Activated T-helper 17 cell treated with anti-CD3 and anti-CD28 coated beads, Interleukin-2, amount 50 U/mL, for 72 hours (primary cell): ENCODE data around the gene CD300LB. TPM values are rescaled to one million over a fixed set of nuclear protein-coding genes. Genes with fewer than 3 reads are reported as not detected.
"Not testable (repeated sequence)": the region's sequence is repeated elsewhere in the genome, so short reads cannot be mapped to it uniquely, and the experiment has no call there.

ENCODE experiments used
- ATAC-seq: fragments of 150-1000 bp; cut with Tn5 transposase; replicated peaks from 2 replicates; pipeline ENCODE4 v1.10.0; 2021; ENCODE audit warnings: mild to moderate bottlenecking, moderate library complexity
- H3K27ac Mint-ChIP-seq: one replicate; pipeline ENCODE4 v1.8.0; 2022; ENCODE audit warnings: mixed read lengths
- H3K27me3 Mint-ChIP-seq: one replicate; pipeline ENCODE4 v1.8.0; 2022; ENCODE audit warnings: mixed read lengths
- H3K36me3 Mint-ChIP-seq: one replicate; pipeline ENCODE4 v1.8.0; 2022; ENCODE audit warnings: low read depth, mild to moderate bottlenecking, mixed read lengths
- H3K4me1 Mint-ChIP-seq: one replicate; pipeline ENCODE4 v1.8.0; 2022; ENCODE audit warnings: mixed read lengths
- H3K4me3 Mint-ChIP-seq: one replicate; pipeline ENCODE4 v1.8.0; 2022; ENCODE audit warnings: mild to moderate bottlenecking, mixed read lengths
- H3K9me3 Mint-ChIP-seq: one replicate; pipeline ENCODE4 v1.8.0; 2022; ENCODE audit warnings: mixed read lengths
- total RNA-seq, 2 donors: library from RNA; stranded (reverse); gene quantifications; one replicate each; pipeline ENCODE4 v1.2.3, GENCODE V29; 2022

The CD300LB gene
- not detected for total RNA-seq

GRCh38 chr17:74531231-74531761 is at the start of gene CD300LB:
Gene CD300LB (minus strand): TSS chr17:74531475. CDS start chr17:74531350, 125 bp downstream.
- Mint-ChIP-seq H3K27me3 (peaks cover 36% of the 10 kb centered on the region), H3K9me3 (no peaks in the 10 kb centered on the region), H3K4me1 (no peaks in the 10 kb centered on the region), H3K36me3 (no peaks in the 10 kb centered on the region), H3K27ac (no peak within 1 kb of the TSS), H3K4me3 (no peak within 1 kb of the TSS)
- ATAC-seq: no peak

DNA sequence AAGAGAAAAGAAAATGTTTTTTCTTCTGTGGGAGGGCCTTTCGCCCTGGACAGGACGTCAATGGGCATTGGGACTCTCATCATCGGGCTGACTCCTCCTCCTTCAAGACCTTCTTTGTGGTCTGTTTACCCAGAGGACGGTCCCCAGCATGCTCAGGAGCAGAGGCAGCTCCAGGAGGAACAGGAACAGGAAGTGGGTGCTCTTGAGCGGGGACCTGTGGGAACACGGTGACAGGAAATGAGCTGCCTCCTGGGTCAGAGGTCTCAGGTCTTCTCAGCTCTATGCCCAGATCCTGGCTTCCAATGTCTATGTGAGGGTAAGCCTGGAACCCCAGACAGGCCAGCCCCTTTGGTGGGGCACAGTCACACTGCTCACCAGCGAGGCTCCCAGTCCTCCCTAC is 48.6 kb upstream of the CD300LB start:
- no peaks in the 10 kb centered on the region for H3K9me3 Mint-ChIP-seq
- no peaks in the 10 kb centered on the region for H3K36me3 Mint-ChIP-seq
- peaks cover 10% of the 10 kb centered on the region for H3K27me3 Mint-ChIP-seq
- no peak overlapping the region for H3K27ac Mint-ChIP-seq
- ATAC-seq: no peak
- no peaks in the 10 kb centered on the region for H3K4me1 Mint-ChIP-seq
- H3K4me3 Mint-ChIP-seq: no peak overlapping the region

DNA sequence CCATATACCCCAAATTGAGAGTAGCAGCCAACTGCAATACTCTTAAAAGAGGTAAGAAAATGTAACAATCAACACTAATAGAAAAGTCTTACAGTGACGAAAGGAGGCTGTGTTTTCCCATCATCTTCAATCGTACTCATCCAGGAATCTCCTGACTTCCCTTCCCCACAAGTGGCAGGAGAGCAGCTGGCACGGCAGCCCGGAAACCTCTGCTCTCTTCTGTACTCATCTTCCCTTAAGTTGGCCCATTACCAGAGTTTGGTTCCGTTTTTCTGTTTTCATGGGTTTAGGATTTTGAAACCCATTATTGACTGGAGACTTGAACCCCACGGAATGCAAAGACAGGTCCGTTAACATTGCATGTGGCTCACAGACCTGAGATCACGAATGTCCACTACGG is 47.7 kb upstream of the CD300LB start:
- H3K4me1 Mint-ChIP-seq: no peaks in the 10 kb centered on the region
- H3K27me3 Mint-ChIP-seq: peaks cover 15% of the 10 kb centered on the region
- H3K9me3 Mint-ChIP-seq: no peaks in the 10 kb centered on the region
- H3K36me3 Mint-ChIP-seq: no peaks in the 10 kb centered on the region
- no peak for ATAC-seq
- H3K4me3 Mint-ChIP-seq: no peak overlapping the region
- peak overlapping the region; percentile 36 for H3K27ac Mint-ChIP-seq

DNA sequence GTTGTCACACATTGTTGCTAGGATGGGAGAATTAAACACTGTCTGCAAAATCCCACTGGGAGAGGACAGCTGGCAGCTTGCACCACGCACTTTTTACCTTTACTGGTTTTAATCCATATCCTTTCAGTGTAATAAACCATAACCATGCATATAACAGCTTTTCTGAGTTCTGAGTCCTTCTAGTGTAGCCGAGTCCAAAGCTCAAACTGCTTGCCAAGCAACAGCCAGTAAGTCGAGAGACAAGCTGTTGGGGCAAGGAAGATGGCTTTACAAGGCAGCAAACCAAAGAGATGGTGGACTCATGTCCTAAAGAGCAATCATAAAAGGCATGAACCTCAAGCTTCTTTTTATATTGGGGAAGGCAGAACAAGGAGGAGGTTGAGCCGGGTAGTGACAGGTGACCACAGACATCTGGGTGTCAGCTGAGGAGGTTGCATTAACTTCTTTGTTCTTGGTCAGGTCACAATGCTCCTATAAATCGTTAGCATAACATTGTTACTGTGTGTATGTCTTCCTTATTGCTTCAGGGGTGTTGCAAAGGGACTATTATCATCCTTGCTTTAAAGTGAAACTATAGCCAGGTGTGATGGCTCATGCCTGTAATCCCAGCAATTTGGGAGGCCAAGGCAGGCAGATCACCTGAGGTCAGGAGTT is 43.3 kb upstream of the CD300LB start:
- Mint-ChIP-seq H3K27ac (no peak overlapping the region), H3K27me3 (peaks cover 15% of the 10 kb centered on the region), H3K9me3 (no peaks in the 10 kb centered on the region), H3K4me3 (no peak overlapping the region), H3K36me3 (no peaks in the 10 kb centered on the region), H3K4me1 (no peaks in the 10 kb centered on the region)
- no peak for ATAC-seq

DNA sequence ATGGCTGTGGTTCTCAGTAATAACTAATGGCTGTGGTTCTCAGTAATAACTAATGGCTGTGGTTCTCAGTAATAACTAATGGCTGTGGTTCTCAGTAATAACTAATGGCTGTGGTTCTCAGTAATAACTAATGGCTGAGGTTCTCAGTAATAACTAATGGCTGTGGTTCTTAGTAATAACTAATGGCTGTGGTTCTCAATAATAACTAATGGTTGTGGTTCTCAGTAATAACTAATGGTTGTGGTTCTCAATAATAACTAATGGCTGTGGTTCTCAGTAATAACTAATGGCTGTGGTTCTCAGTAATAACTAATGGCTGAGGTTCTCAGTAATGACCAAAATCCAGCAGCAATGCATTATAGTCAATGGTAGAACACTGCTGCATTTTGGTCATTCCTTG is 42.4 kb upstream of the CD300LB start:
- not testable (repeated sequence) for H3K4me3 Mint-ChIP-seq, ATAC-seq, H3K36me3 Mint-ChIP-seq, H3K9me3 Mint-ChIP-seq, H3K4me1 Mint-ChIP-seq, H3K27ac Mint-ChIP-seq
- H3K27me3 Mint-ChIP-seq: peaks cover 19% of the 10 kb centered on the region

DNA sequence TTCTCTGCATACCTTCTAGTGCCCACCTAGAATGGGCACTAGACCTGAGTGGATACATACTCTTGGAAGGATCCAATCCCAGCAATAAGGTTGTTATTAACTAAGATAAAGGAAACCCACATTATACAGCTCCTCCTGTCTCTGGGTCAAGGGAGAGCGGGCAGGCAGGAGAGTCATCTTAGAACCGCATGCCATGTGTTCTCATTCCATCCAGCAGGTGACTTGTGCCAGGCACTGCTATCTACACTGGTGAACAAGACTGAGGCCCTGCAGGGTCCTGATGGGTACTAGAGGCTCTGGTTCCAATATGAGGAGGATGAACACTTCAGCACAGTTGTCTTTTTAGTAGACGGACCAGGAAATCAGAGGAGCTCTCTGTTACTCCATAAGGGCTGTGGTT is 41.9 kb upstream of the CD300LB start:
- Mint-ChIP-seq H3K9me3 (no peaks in the 10 kb centered on the region), H3K27ac (no peak overlapping the region), H3K4me3 (no peak overlapping the region), H3K4me1 (peaks cover 9% of the 10 kb centered on the region), H3K27me3 (peaks cover 24% of the 10 kb centered on the region), H3K36me3 (no peaks in the 10 kb centered on the region)
- ATAC-seq: no peak

GRCh38 chr17:74571621-74572270 is 40.5 kb upstream of the CD300LB start:
- Mint-ChIP-seq H3K36me3 (no peaks in the 10 kb centered on the region), H3K9me3 (no peaks in the 10 kb centered on the region), H3K4me1 (peaks cover 10% of the 10 kb centered on the region), H3K4me3 (no peak overlapping the region), H3K27me3 (peaks cover 31% of the 10 kb centered on the region), H3K27ac (no peak overlapping the region)
- ATAC-seq: peak; percentile 43

DNA sequence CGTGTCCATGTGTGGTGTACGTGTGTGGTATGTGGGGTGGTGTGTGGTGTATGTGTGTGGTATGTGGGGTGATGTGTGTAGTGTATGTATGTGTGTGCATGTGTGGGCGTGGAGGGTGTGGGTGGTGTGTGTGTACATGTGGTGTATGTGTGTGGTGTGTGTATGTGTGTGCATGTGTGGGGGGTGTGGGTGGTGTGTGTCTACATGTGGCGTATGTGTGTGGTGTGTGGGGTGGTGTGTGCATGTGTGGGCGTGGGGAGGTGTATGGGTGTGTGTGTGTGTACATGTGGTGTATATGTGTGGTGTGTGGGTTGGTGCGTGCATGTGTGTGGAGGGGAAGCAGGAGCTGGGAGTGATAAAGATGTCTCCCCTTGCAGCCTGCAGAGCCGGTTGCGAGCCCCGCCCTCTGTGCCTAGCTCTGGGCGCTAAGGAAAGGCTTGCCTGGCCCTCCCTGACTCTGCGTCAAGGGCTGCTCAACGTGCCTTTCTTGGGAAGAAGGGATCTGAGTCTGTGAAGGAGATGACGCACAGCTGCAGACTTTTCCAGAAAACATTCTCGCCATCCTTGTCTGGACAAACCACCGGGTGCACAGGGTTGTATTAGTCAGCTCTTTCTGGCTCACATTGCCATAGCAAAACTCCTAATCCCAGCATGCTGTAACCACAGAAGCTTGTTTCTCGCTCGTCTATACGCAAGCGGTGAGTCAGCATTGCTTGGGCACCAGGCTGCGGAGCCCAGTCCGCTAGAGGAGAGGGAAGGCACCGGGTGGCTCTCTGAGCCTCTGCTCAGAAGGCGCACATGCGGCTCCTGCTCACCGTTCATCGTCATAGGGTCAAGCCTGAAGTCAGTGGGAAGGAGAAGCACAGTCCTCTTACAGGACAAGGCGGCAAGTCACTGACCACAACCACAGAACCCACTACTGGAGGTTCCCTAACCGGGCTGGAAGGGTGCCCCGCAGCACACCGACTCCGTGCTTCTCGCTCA is 38.0 kb upstream of the CD300LB start:
- Mint-ChIP-seq H3K4me1 (peaks cover 10% of the 10 kb centered on the region), H3K27me3 (peaks cover 24% of the 10 kb centered on the region), H3K9me3 (no peaks in the 10 kb centered on the region)

GRCh38 chr17:74568106-74568873 is 37.0 kb upstream of the CD300LB start:
- H3K4me3 Mint-ChIP-seq: no peak overlapping the region

More for the DNA sequence above, 38.0 kb upstream of the CD300LB start:
- ATAC-seq: peak; percentile 85
- Mint-ChIP-seq H3K4me3 (no peak overlapping the region), H3K36me3 (no peaks in the 10 kb centered on the region), H3K27ac (no peak overlapping the region)

DNA sequence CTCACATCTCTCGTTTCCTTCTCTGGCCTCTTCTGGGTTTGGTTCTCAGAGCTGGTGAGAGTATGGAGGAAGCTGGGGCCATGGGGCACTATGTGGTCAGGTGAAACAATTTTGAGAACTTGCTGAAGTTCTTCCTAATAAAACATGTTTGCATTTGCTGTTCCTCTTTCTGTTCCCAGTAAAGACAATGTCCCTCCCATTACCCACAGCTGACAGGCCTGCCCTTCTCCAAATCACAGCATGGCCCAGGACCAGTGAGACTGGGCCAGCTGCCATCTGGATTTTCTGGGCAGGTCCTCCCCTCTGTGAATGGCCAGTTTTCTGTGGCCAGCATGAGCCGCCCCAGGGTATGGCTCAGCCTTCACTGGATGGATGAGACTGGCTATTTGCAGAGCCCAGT is 36.1 kb upstream of the CD300LB start, which contains the start of gene CD300H:
TSS of gene CD300H (minus strand) at position 113 of the 400 bp plus-strand sequence.
- no peak within 1 kb of the TSS for H3K27ac Mint-ChIP-seq

More at GRCh38 chr17:74568106-74568873, 37.0 kb upstream of the CD300LB start:
- no peaks in the 10 kb centered on the region for H3K36me3 Mint-ChIP-seq
- ATAC-seq: no peak
- peaks cover 27% of the 10 kb centered on the region for H3K27me3 Mint-ChIP-seq
- no peaks in the 10 kb centered on the region for H3K9me3 Mint-ChIP-seq
- no peak overlapping the region for H3K27ac Mint-ChIP-seq
- peaks cover 10% of the 10 kb centered on the region for H3K4me1 Mint-ChIP-seq

DNA sequence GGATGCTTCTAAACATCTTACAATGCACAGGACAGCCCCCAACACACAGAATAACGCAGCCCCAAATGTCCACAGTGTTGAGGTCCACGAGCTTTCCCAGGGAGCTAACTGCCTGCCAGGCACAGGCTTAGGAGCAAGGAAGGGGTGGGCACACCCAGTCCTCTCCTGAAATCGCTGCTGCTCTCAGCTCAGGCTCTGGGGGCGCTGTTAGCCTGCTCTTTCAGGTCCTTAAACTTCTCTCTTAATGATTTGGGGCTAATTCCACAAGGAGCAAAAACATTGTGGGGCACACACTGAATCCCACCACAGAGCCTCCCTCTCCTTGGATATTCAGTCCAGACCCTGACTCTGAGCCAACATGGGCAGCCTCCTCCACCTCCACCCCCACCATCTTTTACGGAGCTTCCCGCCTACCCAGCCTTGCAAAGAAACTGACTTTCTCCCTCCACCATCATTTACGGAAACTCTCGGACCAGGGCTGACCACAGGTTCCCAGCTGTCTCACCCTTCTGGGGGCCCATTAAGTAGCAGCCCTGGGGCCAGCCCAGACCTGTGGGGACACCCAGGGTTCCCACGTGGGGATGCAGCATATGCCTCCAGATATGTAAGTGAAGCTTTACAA is 35.0 kb upstream of the CD300LB start:
- Mint-ChIP-seq H3K36me3 (no peaks in the 10 kb centered on the region), H3K27me3 (peaks cover 34% of the 10 kb centered on the region), H3K27ac (no peak overlapping the region), H3K4me3 (no peak overlapping the region), H3K4me1 (peaks cover 10% of the 10 kb centered on the region), H3K9me3 (no peaks in the 10 kb centered on the region)
- ATAC-seq: no peak

More for the DNA sequence above, 36.1 kb upstream of the CD300LB start, which contains the start of gene CD300H:
- Mint-ChIP-seq H3K4me1 (peaks cover 10% of the 10 kb centered on the region), H3K27me3 (peaks cover 29% of the 10 kb centered on the region), H3K9me3 (no peaks in the 10 kb centered on the region), H3K4me3 (no peak within 1 kb of the TSS), H3K36me3 (no peaks in the 10 kb centered on the region)
- ATAC-seq: no peak

- H3K27me3 Mint-ChIP-seq: peaks cover 34% of the 10 kb centered on the region
- no peak for ATAC-seq
- no peak overlapping the region for H3K27ac Mint-ChIP-seq
- no peaks in the 10 kb centered on the region for H3K9me3 Mint-ChIP-seq
- peaks cover 10% of the 10 kb centered on the region for H3K4me1 Mint-ChIP-seq
- H3K36me3 Mint-ChIP-seq: no peaks in the 10 kb centered on the region
- no peak overlapping the region for H3K4me3 Mint-ChIP-seq
Measured at GRCh38 chr17:74565126-74565525, 33.9 kb upstream of the CD300LB start.

GRCh38 chr17:74563358-74563757 is 32.1 kb upstream of the CD300LB start:
- ATAC-seq: no peak
- H3K4me1 Mint-ChIP-seq: peaks cover 9% of the 10 kb centered on the region
- no peak overlapping the region for H3K4me3 Mint-ChIP-seq
- no peaks in the 10 kb centered on the region for H3K36me3 Mint-ChIP-seq
- no peaks in the 10 kb centered on the region for H3K9me3 Mint-ChIP-seq
- H3K27ac Mint-ChIP-seq: no peak overlapping the region
- H3K27me3 Mint-ChIP-seq: peaks cover 27% of the 10 kb centered on the region
